Effector memory CD8-positive, alpha-beta T cell (primary cell): ENCODE results near the gene MSRB3.
A peak's percentile ranks its signal among the peaks of the same experiment; 100 is the strongest.
"Not testable (repeated sequence)": the region's sequence is repeated elsewhere in the genome, so short reads cannot be mapped to it uniquely, and the experiment has no call there.

ENCODE experiments used
- ATAC-seq: fragments of 150-1000 bp; cut with Tn5 transposase; replicated peaks from 2 replicates; pipeline ENCODE4 v1.10.0; 2021; ENCODE audit warnings: mild to moderate bottlenecking, moderate library complexity
- DNase-seq, 3 experiments: peaks; one replicate each; pipeline ENCODE4 v3.0.0; 2021
- H3K27ac Mint-ChIP-seq, 2 donors: one replicate each; pipeline ENCODE4 v1.8.0; 2022; ENCODE audit warnings: mild to moderate bottlenecking in 2 of 2, mixed read lengths in 2 of 2, moderate library complexity in 2 of 2
- H3K27me3 Mint-ChIP-seq, 2 donors: one replicate each; pipeline ENCODE4 v1.8.0; 2022; ENCODE audit warnings: mixed read lengths in 2 of 2
- H3K36me3 Mint-ChIP-seq: one replicate; pipeline ENCODE4 v1.8.0; 2022; ENCODE audit warnings: mild to moderate bottlenecking, moderate library complexity, mixed read lengths; ENCODE audit not compliant: insufficient read depth
- H3K4me1 Mint-ChIP-seq, 2 donors: one replicate each; pipeline ENCODE4 v1.8.0; 2022; ENCODE audit warnings: low read depth in 2 of 2, mixed read lengths in 2 of 2
- H3K4me3 Mint-ChIP-seq, 2 donors: one replicate each; pipeline ENCODE4 v1.8.0; 2022; ENCODE audit warnings: mild to moderate bottlenecking in 2 of 2, mixed read lengths in 2 of 2, moderate library complexity in 2 of 2
- H3K9me3 Mint-ChIP-seq, 2 donors: one replicate each; pipeline ENCODE4 v1.8.0; 2022; ENCODE audit warnings: mixed read lengths in 2 of 2

MSRB3 gene

DNA sequence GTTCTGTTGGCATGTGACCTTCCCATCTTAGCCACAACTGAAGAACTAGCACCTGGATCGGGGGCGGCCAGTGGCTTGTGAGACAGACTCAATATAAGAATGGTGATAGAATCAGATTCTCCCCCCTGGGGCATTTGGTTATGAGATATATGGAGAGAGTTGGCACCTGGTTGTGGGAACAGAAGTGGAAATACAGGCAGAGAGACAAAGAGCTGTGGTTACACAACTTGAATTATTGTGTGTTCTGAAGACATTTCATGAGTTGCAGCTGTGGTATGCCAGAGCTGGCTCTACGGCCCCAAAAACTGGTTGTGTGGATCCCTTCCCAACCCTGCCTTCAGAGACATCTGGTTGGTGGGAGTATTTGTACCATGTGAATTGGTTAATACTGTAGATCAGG lies 2.9 kb upstream of the MSRB3 start:
- ATAC-seq = no peak
- Mint-ChIP-seq H3K27ac (no peak overlapping the region), H3K4me1 (no peaks in the 10 kb centered on the region), H3K27me3 (peaks cover 58 to 62% of the 10 kb centered on the region in 2 donors), H3K4me3 (no peak overlapping the region), H3K9me3 (no peaks in the 10 kb centered on the region), H3K36me3 (no peaks in the 10 kb centered on the region)
- DNase-seq = no peak

DNA sequence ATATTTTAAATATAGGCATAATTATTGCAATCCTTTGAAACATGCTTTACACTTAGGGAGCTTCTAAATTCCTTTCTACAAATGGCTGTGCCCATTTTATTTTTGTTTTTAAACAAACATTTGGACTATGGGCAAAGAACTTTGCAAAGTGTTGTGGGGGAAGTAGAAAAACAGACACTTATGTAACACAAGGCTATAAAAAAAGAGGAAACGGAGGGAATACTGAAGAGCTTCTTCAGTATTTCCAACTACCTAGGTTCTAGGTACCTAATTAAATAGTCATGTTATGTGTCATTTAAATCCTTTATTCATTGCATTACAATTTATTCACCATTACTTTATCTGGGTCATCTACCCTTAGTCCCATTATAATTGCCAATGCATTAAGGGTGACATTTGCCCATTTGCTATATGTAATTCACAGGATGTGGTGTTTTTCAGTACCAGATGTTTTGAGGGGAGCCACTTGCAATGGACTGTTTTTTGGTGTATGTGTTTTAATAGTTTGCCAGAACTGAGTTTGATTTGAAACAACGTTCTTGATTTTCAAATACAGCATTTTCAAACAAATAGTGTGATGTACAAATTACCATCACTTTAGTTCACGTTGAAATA lies 1.5 kb upstream of the MSRB3 start:
- Mint-ChIP-seq H3K27ac (no peak overlapping the region), H3K4me3 (no peak overlapping the region), H3K4me1 (no peaks in the 10 kb centered on the region), H3K36me3 (no peaks in the 10 kb centered on the region), H3K9me3 (no peaks in the 10 kb centered on the region), H3K27me3 (peaks cover 60 to 73% of the 10 kb centered on the region in 2 donors)
- no peak for DNase-seq
- no peak for ATAC-seq

DNA sequence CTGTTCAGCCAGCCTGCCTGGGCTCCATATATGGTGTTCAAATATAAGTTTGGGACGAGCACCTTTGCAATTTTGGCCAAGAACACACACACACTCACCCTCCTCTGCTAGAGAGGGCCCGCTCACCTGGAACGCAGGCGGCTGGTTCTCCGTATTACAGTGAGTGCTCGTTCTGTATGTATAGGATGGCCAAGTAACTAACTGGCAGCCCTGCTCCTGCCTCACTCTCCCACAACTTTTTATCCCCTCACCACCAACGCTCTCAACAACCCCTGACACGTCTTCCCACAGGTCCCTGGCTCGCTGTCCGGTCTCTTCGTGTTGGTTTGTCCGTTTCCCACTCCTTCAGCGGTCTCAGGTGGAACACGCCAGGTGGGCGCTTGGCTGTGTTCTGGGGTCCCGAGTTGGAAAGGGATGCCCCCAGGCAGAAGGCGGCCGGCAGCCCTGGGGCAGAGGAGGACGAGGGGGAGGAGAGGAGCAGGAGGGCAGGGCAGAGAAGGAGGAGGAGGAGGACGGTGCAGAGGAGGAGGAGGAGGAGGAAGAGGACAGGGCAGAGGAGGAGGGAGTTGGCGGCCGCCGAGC lies 398 bp upstream of the MSRB3 start:
- no peak for ATAC-seq
- peaks cover 66 to 75% of the 10 kb centered on the region in 2 donors for H3K27me3 Mint-ChIP-seq

DNA sequence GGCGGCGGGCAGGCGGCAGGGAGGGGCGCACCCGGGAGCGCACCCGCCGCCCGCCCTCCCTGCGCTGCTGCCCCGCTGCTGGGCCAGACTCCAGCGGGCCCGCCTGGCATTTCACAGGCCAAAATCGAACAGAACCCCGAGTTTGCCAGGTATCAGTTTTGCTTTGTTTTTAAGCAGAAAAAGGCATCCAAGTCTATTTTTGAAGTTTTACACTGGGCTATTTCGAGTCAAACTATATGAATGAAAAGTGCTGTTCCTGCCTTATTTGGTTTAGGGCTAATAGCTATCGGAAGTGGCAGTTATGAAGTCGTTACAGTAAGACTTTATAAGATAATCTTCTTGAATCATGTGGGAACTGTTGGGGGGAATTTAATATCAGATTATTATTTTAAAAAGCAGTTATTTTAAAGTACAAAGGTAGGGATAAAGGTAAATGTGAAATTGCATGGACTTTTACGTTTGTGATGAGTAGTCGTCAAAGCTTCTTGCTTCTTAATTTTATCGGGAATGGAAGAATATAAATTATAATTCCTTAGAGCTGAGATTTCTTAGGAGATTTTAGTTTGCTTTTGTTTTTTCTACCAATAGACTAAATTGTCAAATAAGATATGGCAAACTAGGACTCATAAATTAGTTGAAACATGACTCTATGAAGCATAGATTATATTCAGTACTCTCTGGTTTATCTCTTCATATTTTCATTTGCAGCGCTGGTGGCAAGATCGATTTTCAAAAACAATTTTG lies 1.1 kb downstream of the MSRB3 start:
- H3K27me3 Mint-ChIP-seq = peaks cover 59 to 64% of the 10 kb centered on the region in 2 donors
- H3K4me3 Mint-ChIP-seq = peak overlapping the region; percentile 28 to 48
- DNase-seq (no peak), ATAC-seq (no peak)
- H3K27ac Mint-ChIP-seq = no peak overlapping the region
- no peaks in the 10 kb centered on the region for H3K36me3 Mint-ChIP-seq
- no peaks in the 10 kb centered on the region for H3K9me3 Mint-ChIP-seq
- H3K4me1 Mint-ChIP-seq = no peaks in the 10 kb centered on the region

More for the DNA sequence above, 398 bp upstream of the MSRB3 start:
- Mint-ChIP-seq H3K9me3 (no peaks in the 10 kb centered on the region), H3K4me3 (peak overlapping the region; percentile 31 to 39), H3K36me3 (no peaks in the 10 kb centered on the region), H3K4me1 (no peaks in the 10 kb centered on the region), H3K27ac (no peak overlapping the region)
- no peak for DNase-seq

DNA sequence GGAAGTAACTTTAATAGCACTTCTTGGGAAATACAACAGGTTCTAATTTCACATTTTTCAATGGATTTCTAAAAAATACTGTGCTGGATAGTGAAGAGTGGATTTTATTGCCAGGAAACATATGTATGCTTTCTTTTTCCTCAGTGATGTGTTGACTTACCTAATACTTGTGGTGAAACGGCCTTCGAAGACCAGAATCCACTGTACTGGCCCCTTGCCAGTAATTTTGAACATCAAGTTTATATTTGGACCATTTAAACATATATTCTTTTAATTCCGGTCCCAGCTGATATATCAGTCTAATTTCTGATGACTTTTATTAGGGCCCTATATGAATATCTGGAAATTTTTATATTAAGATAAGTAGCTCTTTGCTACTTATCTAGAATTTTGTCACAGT lies 1.8 kb downstream of the MSRB3 start:
- Mint-ChIP-seq H3K27ac (no peak overlapping the region), H3K9me3 (no peaks in the 10 kb centered on the region), H3K27me3 (peaks cover 51 to 56% of the 10 kb centered on the region in 2 donors), H3K36me3 (no peaks in the 10 kb centered on the region), H3K4me3 (no peak overlapping the region), H3K4me1 (no peaks in the 10 kb centered on the region)
- DNase-seq (no peak), ATAC-seq (no peak)

DNA sequence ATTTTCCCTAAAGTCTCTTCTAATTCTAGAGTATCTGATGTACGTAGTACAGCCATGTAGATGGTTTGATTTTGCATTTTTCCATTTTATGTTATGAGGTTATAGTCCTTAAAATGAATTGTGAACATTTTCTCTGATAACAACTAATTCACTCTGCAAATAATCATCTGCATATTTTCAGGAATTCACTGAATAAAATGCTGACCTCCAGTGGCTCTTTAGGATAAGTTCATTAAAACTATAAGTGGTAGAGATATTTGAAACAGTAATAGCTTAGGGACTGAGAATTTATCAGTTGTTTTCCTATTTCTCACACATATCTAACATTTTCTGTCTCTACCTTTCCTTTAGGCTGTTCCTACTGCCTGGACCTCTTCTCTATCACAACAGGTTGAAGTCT lies 4.4 kb downstream of the MSRB3 start:
- DNase-seq (no peak), ATAC-seq (no peak)
- H3K27me3 Mint-ChIP-seq = peaks cover 32 to 46% of the 10 kb centered on the region in 2 donors

DNA sequence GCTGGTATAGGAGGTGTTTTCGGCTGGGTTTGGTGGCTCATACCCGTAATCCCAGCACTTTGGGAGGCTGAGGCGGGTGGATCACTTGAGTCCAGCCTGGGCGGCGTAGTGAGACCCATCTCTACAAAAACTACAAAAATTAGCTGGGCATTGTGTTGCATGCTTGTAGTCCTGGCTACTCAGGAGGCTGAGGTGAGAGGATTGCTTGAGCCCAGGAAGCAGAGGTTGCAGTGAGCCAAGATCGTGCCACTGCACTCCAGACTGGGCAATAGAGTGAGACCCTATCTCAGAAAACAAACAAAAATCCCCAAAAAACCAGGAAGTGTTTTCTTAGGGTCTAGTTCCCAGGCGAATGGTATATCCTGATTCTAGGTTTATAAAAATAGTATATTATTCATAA lies 7.0 kb downstream of the MSRB3 start:
- not testable (repeated sequence) for H3K9me3 Mint-ChIP-seq, DNase-seq, ATAC-seq, H3K4me3 Mint-ChIP-seq, H3K27ac Mint-ChIP-seq, H3K4me1 Mint-ChIP-seq, H3K36me3 Mint-ChIP-seq
- H3K27me3 Mint-ChIP-seq = peaks cover 12 to 32% of the 10 kb centered on the region in 2 donors

More for the DNA sequence above, 4.4 kb downstream of the MSRB3 start:
- no peaks in the 10 kb centered on the region for H3K9me3 Mint-ChIP-seq
- no peaks in the 10 kb centered on the region for H3K36me3 Mint-ChIP-seq
- H3K27ac Mint-ChIP-seq = no peak overlapping the region
- no peaks in the 10 kb centered on the region for H3K4me1 Mint-ChIP-seq
- H3K4me3 Mint-ChIP-seq = no peak overlapping the region

DNA sequence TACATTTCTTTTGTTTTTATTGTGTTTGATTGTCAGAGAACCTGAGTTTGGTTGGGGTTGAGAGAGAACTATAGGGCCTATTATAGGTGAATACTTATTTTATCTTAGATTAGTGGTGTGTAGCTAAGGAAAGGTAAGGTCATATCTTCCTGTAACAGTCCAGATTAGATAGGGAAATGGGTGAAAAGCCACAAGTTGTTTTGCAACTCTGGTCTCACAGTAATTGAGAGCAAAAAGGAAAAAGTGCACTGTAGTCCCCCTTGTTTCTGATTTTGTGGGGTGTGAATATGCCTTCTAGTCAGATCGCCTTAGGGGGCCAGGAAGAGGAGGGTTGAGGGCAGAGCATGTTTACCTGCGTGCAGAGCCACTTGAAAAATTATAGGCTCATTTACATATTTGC lies 8.9 kb downstream of the MSRB3 start:
- Mint-ChIP-seq H3K9me3 (no peaks in the 10 kb centered on the region), H3K4me1 (no peaks in the 10 kb centered on the region), H3K4me3 (no peak overlapping the region), H3K27me3 (peaks cover 6 to 21% of the 10 kb centered on the region in 2 donors), H3K27ac (no peak overlapping the region), H3K36me3 (no peaks in the 10 kb centered on the region)
- no peak for ATAC-seq
- DNase-seq = no peak

DNA sequence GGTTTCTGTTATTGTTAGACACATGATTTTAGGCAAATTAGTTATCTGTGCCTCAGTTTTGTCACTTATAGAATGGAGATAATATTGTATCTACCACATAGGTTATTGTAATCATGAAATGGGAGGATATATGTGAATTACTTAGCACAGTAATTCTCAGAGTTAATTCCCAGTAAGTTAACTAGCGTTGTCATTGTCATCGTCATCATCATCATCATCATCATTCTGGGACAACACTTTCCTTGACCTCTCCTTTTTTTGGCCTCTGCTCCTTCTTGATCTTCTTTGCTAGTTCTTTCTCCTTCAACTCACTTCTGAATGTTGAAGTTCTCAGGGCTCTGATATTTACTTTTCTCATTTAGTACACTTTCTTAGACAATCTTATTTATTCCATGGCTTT lies 13.8 kb downstream of the MSRB3 start:
- Mint-ChIP-seq H3K9me3 (peaks cover 0 to 1% of the 10 kb centered on the region in 2 donors), H3K36me3 (no peaks in the 10 kb centered on the region), H3K27ac (no peak overlapping the region), H3K27me3 (peaks cover 12 to 30% of the 10 kb centered on the region in 2 donors), H3K4me3 (no peak overlapping the region), H3K4me1 (no peaks in the 10 kb centered on the region)
- DNase-seq (no peak), ATAC-seq (no peak)

DNA sequence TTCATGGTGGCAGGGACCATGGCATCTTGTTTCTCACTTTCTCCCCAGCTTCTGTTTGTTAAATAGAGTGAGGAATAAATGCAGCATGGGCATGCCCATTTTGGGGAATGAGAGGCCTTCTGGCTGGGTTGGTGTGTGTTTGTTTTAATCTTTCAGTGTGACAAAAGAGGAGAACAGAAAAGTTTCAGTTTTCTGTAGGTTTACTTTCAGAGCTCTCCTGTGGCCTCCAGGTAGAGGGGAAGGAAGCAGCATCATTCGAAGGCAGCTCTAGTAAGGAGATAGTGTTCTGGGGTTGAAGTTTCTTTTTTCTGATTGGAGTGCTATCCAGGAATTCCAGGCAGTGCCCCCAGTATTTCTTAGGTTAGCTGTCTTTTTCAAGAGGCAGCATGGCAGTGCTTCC lies 15.3 kb downstream of the MSRB3 start:
- ATAC-seq (no peak), DNase-seq (no peak)
- peaks cover 0 to 1% of the 10 kb centered on the region in 2 donors for H3K9me3 Mint-ChIP-seq
- no peak overlapping the region for H3K27ac Mint-ChIP-seq
- peaks cover 12 to 31% of the 10 kb centered on the region in 2 donors for H3K27me3 Mint-ChIP-seq
- no peaks in the 10 kb centered on the region for H3K36me3 Mint-ChIP-seq
- no peaks in the 10 kb centered on the region for H3K4me1 Mint-ChIP-seq
- H3K4me3 Mint-ChIP-seq = no peak overlapping the region

DNA sequence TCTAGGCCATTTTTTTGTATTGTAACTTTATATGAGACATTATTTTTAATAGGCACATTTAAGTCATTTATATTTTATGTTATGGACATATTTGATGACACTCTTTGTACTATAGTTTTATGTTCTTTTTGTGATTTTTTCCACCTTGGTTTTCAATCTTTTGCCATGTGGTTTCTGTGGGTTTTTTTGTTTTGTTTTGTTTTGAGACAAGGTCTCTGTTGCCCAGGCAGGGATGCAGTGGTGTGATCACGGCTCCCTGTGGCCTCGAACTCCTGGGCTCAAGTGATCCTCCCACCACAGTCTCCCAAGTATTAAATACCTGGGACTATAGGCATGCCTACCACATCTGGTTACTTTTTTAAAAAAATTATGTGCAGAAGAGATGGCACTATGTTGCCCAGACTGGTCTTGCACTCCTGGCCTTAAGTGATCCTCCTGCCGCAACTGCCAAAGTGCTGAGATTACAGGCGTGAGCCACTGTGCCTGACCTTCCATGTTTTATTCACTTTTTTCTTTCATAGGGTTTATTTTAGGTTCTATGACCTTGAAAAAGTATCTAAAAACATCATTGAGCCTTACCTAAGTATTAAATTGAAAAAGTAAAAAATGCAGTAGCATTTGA lies 16.3 kb downstream of the MSRB3 start:
- H3K27me3 Mint-ChIP-seq = peaks cover 21 to 37% of the 10 kb centered on the region in 2 donors
- peaks cover 0 to 1% of the 10 kb centered on the region in 2 donors for H3K9me3 Mint-ChIP-seq
- no peak overlapping the region for H3K4me3 Mint-ChIP-seq
- H3K4me1 Mint-ChIP-seq = no peaks in the 10 kb centered on the region
- no peaks in the 10 kb centered on the region for H3K36me3 Mint-ChIP-seq
- no peak overlapping the region for H3K27ac Mint-ChIP-seq
- ATAC-seq = no peak
- DNase-seq = no peak

DNA sequence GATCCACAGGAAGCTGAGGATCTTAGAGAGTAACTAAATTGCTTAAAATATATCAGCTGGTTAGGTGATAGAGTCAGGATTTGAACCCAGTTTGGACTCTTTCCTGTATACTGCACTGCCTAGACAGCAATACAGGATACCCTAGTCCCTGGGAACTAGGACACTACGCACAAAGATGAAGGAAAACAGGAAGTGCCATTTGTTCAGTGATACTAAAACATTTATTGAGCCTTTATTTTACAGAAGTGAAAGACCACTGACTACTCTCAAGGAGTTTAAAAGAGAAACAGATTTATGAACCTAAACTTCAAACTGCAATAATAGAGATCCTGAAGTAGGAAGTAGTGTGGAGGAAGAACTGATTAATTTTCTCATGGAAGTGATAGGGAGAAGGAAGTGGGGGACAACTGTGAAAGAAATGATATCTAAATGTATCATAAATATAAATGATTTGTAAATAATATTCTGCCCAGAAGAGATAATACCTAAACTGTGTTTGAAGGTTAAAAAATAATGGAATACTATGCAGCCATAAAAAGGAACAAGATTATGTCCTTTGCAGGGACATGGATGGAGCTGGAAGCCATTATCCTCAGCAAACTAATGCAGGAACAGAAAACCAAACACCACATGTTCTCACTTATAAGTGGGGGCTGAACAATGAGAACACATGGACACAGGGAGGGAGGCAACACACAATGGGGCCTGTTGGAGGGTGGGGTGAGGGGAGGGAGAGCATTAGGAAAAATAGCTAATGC lies 18.2 kb downstream of the MSRB3 start:
- no peak overlapping the region for H3K27ac Mint-ChIP-seq
- no peak overlapping the region for H3K4me3 Mint-ChIP-seq
- no peaks in the 10 kb centered on the region for H3K4me1 Mint-ChIP-seq
- DNase-seq (no peak), ATAC-seq (no peak)
- peaks cover 0 to 1% of the 10 kb centered on the region in 2 donors for H3K9me3 Mint-ChIP-seq
- peaks cover 24 to 33% of the 10 kb centered on the region in 2 donors for H3K27me3 Mint-ChIP-seq
- H3K36me3 Mint-ChIP-seq = no peaks in the 10 kb centered on the region

DNA sequence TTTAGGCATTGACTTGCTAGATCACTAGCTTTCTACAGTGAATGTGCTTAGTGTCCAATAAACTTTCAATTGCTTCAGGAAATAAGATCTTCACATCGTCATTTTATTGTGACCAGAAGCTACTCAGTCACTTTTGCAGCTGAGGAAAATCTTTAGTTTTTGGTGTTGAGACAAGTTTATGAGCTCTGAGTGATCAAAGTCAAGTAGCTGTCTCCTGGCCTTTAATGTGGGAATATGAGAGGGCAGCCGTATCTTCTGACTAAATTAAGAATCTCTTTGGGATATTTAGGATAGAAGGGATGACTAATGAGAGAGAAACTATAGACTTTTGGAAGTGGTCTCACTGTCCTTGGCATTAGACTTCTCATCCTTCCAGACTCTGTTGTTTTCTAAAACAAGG lies 21.6 kb downstream of the MSRB3 start:
- no peak for DNase-seq
- H3K27ac Mint-ChIP-seq = no peak overlapping the region
- H3K4me1 Mint-ChIP-seq = no peaks in the 10 kb centered on the region
- no peak for ATAC-seq
- no peaks in the 10 kb centered on the region for H3K36me3 Mint-ChIP-seq
- no peak overlapping the region for H3K4me3 Mint-ChIP-seq
- H3K27me3 Mint-ChIP-seq = peaks cover 50 to 53% of the 10 kb centered on the region in 2 donors
- peaks cover 0 to 1% of the 10 kb centered on the region in 2 donors for H3K9me3 Mint-ChIP-seq
